MM.1S (cell line): Measurements from ENCODE around the gene CARD11.

ENCODE experiments used
- DNase-seq: peaks from one replicate; pipeline ENCODE4 v3.0.0-alpha.2; 2015
- H2AFZ ChIP-seq: fragments of 300-600 bp; sonication (generic); 2 replicates; pipeline ENCODE4 v1.6.0; 2016; ENCODE audit warnings: antibody characterized with exemption, low read length
- H3F3A ChIP-seq: fragments of 300-600 bp; sonication (generic); 2 replicates; pipeline ENCODE4 v1.6.1; 2016; ENCODE audit warnings: mild to moderate bottlenecking, antibody characterized with exemption, low read length, moderate library complexity, mixed read lengths; ENCODE audit not compliant: insufficient read depth
- H3K27ac ChIP-seq: fragments of 300-600 bp; sonication (generic); 2 replicates; pipeline ENCODE4 v1.5.1; 2016; ENCODE audit warnings: mild to moderate bottlenecking, low read length
- H3K27me3 ChIP-seq: fragments of 300-600 bp; sonication (generic); replicated peaks from 2 replicates; pipeline ENCODE4 v1.6.0; 2016; ENCODE audit warnings: low read length; ENCODE audit not compliant: insufficient read depth
- H3K36me3 ChIP-seq: fragments of 300-600 bp; sonication (generic); replicated peaks from 2 replicates; pipeline ENCODE4 v1.6.1; 2016; ENCODE audit warnings: mild to moderate bottlenecking, low read length, mixed read lengths; ENCODE audit not compliant: insufficient read depth
- H3K4me1 ChIP-seq: fragments of 300-600 bp; sonication (generic); 2 replicates; pipeline ENCODE4 v1.6.1; 2016; ENCODE audit warnings: low read length, mixed read lengths
- H3K4me2 ChIP-seq: fragments of 300-600 bp; sonication (generic); 2 replicates; pipeline ENCODE4 v1.6.0; 2016; ENCODE audit warnings: low read depth, low read length
- H3K4me3 ChIP-seq: fragments of 300-600 bp; sonication (generic); 2 replicates; pipeline ENCODE4 v1.5.1; 2016; ENCODE audit warnings: low read length, mixed read lengths
- H3K79me2 ChIP-seq: fragments of 300-600 bp; sonication (generic); 2 replicates; pipeline ENCODE4 v1.6.1; 2016; ENCODE audit warnings: mixed run types, low read length, mixed read lengths
- H3K9ac ChIP-seq: fragments of 300-600 bp; sonication (generic); 2 replicates; pipeline ENCODE4 v1.6.1; 2016; ENCODE audit warnings: low read length, mixed read lengths
- H3K9me2 ChIP-seq: fragments of 300-600 bp; sonication (generic); replicated peaks from 2 replicates; pipeline ENCODE4 v1.6.1; 2016; ENCODE audit warnings: mild to moderate bottlenecking, low read length, mixed read lengths; ENCODE audit not compliant: insufficient read depth
- H3K9me3 ChIP-seq: fragments of 300-600 bp; sonication (generic); replicated peaks from 2 replicates; pipeline ENCODE4 v1.6.1; 2016; ENCODE audit warnings: mild to moderate bottlenecking, low read length, mixed read lengths; ENCODE audit not compliant: insufficient read depth
- H4K20me1 ChIP-seq: fragments of 300-600 bp; sonication (generic); 2 replicates; pipeline ENCODE4 v1.6.1; 2016; ENCODE audit warnings: mild to moderate bottlenecking, low read length, moderate library complexity, mixed read lengths; ENCODE audit not compliant: insufficient read depth
- EZH2 ChIP-seq: fragments of 300-600 bp; sonication (generic); optimal IDR thresholded peaks from 2 replicates; pipeline ENCODE3; 2017; ENCODE audit warnings: low read depth, mild to moderate bottlenecking, antibody characterized with exemption, low read length, mixed read lengths
- EZH2phosphoT487 ChIP-seq: fragments of 300-600 bp; sonication (generic); IDR thresholded peaks from 2 replicates; pipeline ENCODE4 v1.6.1; 2018; ENCODE audit warnings: antibody characterized with exemption, low read length
- TF ChIP-seq, protein P1 (sequence below): fragments of 300-600 bp; sonication (generic); IDR thresholded peaks from 2 replicates; pipeline ENCODE4 v1.5.1; 2016; ENCODE audit warnings: antibody characterized with exemption, low read length, mixed read lengths

The CARD11 gene

DNA sequence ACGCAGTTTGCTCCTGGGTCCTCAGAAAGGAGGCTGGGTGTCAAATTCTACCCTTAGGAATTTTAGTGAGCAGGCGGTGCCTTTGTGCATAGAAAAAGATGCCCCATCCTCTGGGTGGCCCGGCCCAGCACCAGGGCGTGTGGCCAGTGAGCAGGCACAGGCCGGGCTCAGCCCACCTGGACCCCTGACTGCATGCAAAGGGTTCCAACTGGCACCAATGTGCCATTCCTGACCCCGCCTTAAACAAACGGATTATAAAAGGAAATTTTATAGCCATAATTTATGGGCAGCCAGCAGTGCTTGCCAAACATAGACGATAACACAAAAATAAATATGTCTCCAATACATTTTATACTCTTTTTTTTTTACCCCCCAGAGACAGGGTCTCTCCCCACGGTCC is 159.5 kb downstream of the CARD11 start:
- Histone ChIP-seq H3K27ac (no peak overlapping the region), H3K9me2 (no peaks in the 10 kb centered on the region), H3K4me2 (no peak overlapping the region), H3K4me3 (no peak overlapping the region), H3K9ac (no peak overlapping the region), H3F3A (no peaks in the 10 kb centered on the region), H3K36me3 (no peaks in the 10 kb centered on the region), H3K79me2 (no peaks in the 10 kb centered on the region), H4K20me1 (no peaks in the 10 kb centered on the region), H2AFZ (no peak overlapping the region), H3K4me1 (no peaks in the 10 kb centered on the region), H3K27me3 (no peaks in the 10 kb centered on the region), H3K9me3 (no peaks in the 10 kb centered on the region)
- TF ChIP-seq EZH2phosphoT487: no peak
- TF ChIP-seq, protein P1, sequence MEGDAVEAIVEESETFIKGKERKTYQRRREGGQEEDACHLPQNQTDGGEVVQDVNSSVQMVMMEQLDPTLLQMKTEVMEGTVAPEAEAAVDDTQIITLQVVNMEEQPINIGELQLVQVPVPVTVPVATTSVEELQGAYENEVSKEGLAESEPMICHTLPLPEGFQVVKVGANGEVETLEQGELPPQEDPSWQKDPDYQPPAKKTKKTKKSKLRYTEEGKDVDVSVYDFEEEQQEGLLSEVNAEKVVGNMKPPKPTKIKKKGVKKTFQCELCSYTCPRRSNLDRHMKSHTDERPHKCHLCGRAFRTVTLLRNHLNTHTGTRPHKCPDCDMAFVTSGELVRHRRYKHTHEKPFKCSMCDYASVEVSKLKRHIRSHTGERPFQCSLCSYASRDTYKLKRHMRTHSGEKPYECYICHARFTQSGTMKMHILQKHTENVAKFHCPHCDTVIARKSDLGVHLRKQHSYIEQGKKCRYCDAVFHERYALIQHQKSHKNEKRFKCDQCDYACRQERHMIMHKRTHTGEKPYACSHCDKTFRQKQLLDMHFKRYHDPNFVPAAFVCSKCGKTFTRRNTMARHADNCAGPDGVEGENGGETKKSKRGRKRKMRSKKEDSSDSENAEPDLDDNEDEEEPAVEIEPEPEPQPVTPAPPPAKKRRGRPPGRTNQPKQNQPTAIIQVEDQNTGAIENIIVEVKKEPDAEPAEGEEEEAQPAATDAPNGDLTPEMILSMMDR: no peak
- TF ChIP-seq EZH2: no peak
- DNase-seq: no peak

DNA sequence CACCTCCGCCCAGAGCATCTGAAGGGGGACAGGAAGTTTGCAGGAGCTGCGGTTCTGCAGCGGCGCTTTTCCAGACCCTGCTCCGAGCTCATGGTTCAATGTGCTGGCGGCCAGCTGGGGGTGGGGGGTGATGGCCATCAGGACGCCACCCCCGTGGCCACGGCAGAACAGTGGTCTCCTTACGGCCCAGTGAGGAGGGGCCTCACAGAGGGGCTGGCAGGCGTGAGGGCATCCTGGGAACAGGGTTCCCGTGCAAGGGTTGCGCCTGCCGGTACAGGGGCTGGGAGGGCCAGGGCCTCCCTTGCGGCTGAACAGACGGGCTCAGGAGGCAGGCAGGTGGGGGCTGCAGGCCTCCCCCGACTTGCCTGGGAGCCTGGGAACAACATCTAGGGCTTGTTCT is 160.6 kb downstream of the CARD11 start:
- Histone ChIP-seq H3K9me2 (no peaks in the 10 kb centered on the region), H3K79me2 (no peaks in the 10 kb centered on the region), H3K9me3 (no peaks in the 10 kb centered on the region), H2AFZ (no peak overlapping the region), H3K27ac (no peak overlapping the region), H3K27me3 (no peaks in the 10 kb centered on the region), H3F3A (no peaks in the 10 kb centered on the region), H3K4me3 (no peak overlapping the region), H3K36me3 (no peaks in the 10 kb centered on the region), H4K20me1 (no peaks in the 10 kb centered on the region), H3K9ac (no peak overlapping the region), H3K4me2 (no peak overlapping the region), H3K4me1 (no peaks in the 10 kb centered on the region)
- TF ChIP-seq, protein P1: no peak
- TF ChIP-seq EZH2phosphoT487: no peak
- no peak for TF ChIP-seq EZH2
- DNase-seq: no peak

DNA sequence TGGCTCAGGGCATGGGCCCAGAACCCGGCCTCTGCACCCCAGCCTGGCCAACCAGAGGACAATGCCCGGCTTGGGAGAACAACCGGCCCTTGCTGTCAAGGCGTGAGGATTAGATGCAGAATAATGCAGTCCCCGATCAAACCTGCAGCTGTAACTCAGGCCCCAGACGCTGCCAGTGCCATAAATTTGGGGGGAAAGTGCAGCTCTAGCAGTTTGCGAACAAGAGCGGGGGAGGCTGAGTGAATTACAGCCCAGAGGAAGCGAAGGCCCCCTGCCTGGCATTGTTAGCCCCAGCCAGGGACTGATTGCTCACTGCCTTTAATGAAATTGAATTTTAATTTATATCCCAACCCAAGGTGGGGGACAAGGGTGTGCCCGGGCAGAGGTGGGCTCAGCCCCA is 161.6 kb downstream of the CARD11 start:
- Histone ChIP-seq H3K4me3 (no peak overlapping the region), H3F3A (no peaks in the 10 kb centered on the region), H3K9ac (no peak overlapping the region), H3K9me3 (no peaks in the 10 kb centered on the region), H3K9me2 (no peaks in the 10 kb centered on the region), H3K27ac (no peak overlapping the region), H3K4me1 (no peaks in the 10 kb centered on the region), H3K4me2 (no peak overlapping the region), H3K36me3 (no peaks in the 10 kb centered on the region), H4K20me1 (no peaks in the 10 kb centered on the region), H2AFZ (no peak overlapping the region), H3K79me2 (no peaks in the 10 kb centered on the region), H3K27me3 (no peaks in the 10 kb centered on the region)
- TF ChIP-seq EZH2 (no peak), EZH2phosphoT487 (no peak)
- TF ChIP-seq, protein P1: no peak
- no peak for DNase-seq
